RWPE1 (cell line): Measurements from ENCODE around the gene SIPA1.
A peak's percentile ranks its signal among the peaks of the same experiment; 100 is the strongest.

Experiments used
- CTCF ChIA-PET: fragments of 350-600 bp; sonication (Branson Sonifier 250); formaldehyde crosslinking; extraction: SDS; loops from one replicate; lab custom pipeline; 2021; lab: Yijun Ruan, JAX
- POLR2A ChIA-PET: fragments of 400-600 bp; formaldehyde crosslinking; extraction: SDS; loops from one replicate; lab custom pipeline; 2020; ENCODE audit warnings: antibody characterized with exemption; ENCODE audit not compliant: low non-redundant PET; lab: Yijun Ruan, JAX
- DNase-seq: peaks from one replicate; pipeline ENCODE4 v3.0.0; 2012; ENCODE audit warnings: low spot score
- H3K27ac ChIP-seq: fragments of 450-650 bp; 2 replicates; pipeline ENCODE4 v1.5.1; 2017
- CTCF ChIP-seq: fragments of 450-650 bp; conservative IDR thresholded peaks from 2 replicates; pipeline ENCODE4 v1.5.1; 2017; ENCODE audit warnings: low read depth, mild to moderate bottlenecking

The SIPA1 gene

GRCh38 chr11:65646958-65647701, 9.2 kb downstream of the SIPA1 start:
- POLR2A ChIA-PET: no interaction called here
- H3K27ac ChIP-seq: peak overlapping the region; percentile 50
- CTCF ChIA-PET: no interaction called here
- DNase-seq: no peak
- no peak for TF ChIP-seq CTCF

GRCh38 chr11:65648997-65649493, 11.1 kb downstream of the SIPA1 start:
- H3K27ac ChIP-seq: peak overlapping the region; percentile 95
- POLR2A ChIA-PET: no interaction called here
- CTCF ChIA-PET: no interaction called here
- DNase-seq: no peak
- TF ChIP-seq CTCF: no peak

GRCh38 chr11:65649656-65650546, 12.0 kb downstream of the SIPA1 start:
- no peak for TF ChIP-seq CTCF
- POLR2A ChIA-PET: interaction anchor here (0.7 kb wide), 1 partner anchor 12 kb away, joined by 3 read pairs; no protein-coding TSS in a partner anchor
- peak overlapping the region; percentile 95 for H3K27ac ChIP-seq
- CTCF ChIA-PET: interaction anchor here (0.6 to 1.2 kb wide), 2 partner anchors 18 to 56 kb away, joined by 3 to 4 read pairs; no protein-coding TSS in a partner anchor
- no peak for DNase-seq

- ChIA-PET CTCF (interaction anchor here (0.6 to 1.2 kb wide), 2 partner anchors 17 to 55 kb away, joined by 3 to 4 read pairs; no protein-coding TSS in a partner anchor), POLR2A (interaction anchor here (0.5 kb wide), 1 partner anchor 237 kb away, joined by 6 read pairs; the partner anchor contains the start of gene FIBP)
- no peak for TF ChIP-seq CTCF
- DNase-seq: no peak
- H3K27ac ChIP-seq: peak overlapping the region; percentile 95
Observed at GRCh38 chr11:65650547-65651338, 12.8 kb downstream of the SIPA1 start.

- DNase-seq: no peak
- no peak for TF ChIP-seq CTCF
- ChIA-PET POLR2A (interaction anchor here (2.2 kb wide), 1 partner anchor 12 kb away, joined by 6 read pairs; the partner anchor contains the start of gene RELA), CTCF (no interaction called here)
- peak overlapping the region; percentile 95 for H3K27ac ChIP-seq
Observed at GRCh38 chr11:65651339-65651588, 13.4 kb downstream of the SIPA1 start.
